ENCODE data around the gene TOMT. TPM values are rescaled to one million over a fixed set of nuclear protein-coding genes. Genes with fewer than 3 reads are reported as not detected.

The TOMT gene
- total RNA-seq, 4 donors from 2014 or later = not detected

GRCh38 chr11:72085621-72086351 is 19.9 kb upstream of the TOMT start:
- Histone ChIP-seq H3K27me3 (no peaks in the 10 kb centered on the region), H3K9me3 (no peaks in the 10 kb centered on the region), H3K27ac (no peak overlapping the region), H3K4me3 (no peak overlapping the region), H3K4me1 (peaks cover 29% of the 10 kb centered on the region), H3K36me3 (peaks cover 19% of the 10 kb centered on the region)
- WGBS = 89% methylated on average over 3 of the region's 3 CpGs
- no peak for DNase-seq (ENCODE audit: low spot score in 2 of 2)
- TF ChIP-seq POLR2AphosphoS5 (IDR thresholded peaks at IDR 0.05) (no peak), POLR2A (IDR thresholded peaks at IDR 0.05) (no peak), CTCF (IDR thresholded peaks at IDR 0.05) (no peak), EP300 (IDR thresholded peaks at IDR 0.05) (no peak)

GRCh38 chr11:72088076-72088808 is 17.5 kb upstream of the TOMT start:
- no peak for DNase-seq (ENCODE audit: low spot score in 2 of 2)
- Histone ChIP-seq H3K4me3 (no peak overlapping the region), H3K4me1 (peaks cover 17% of the 10 kb centered on the region), H3K27ac (no peak overlapping the region), H3K27me3 (no peaks in the 10 kb centered on the region), H3K36me3 (peaks cover 19% of the 10 kb centered on the region), H3K9me3 (no peaks in the 10 kb centered on the region)
- WGBS = 71% methylated on average over 4 of the region's 4 CpGs
- TF ChIP-seq EP300 (IDR thresholded peaks at IDR 0.05) = no peak
- TF ChIP-seq POLR2A (IDR thresholded peaks at IDR 0.05) = no peak
- TF ChIP-seq CTCF (IDR thresholded peaks at IDR 0.05) = no peak
- no peak for TF ChIP-seq POLR2AphosphoS5 (IDR thresholded peaks at IDR 0.05)

GRCh38 chr11:72091292-72091691 is 14.4 kb upstream of the TOMT start:
- H3K36me3 ChIP-seq = peaks cover 45% of the 10 kb centered on the region
- 23% methylated on average over 4 of the region's 4 CpGs for WGBS
- H3K4me3 ChIP-seq = no peak overlapping the region
- TF ChIP-seq POLR2AphosphoS5 (IDR thresholded peaks at IDR 0.05) = no peak
- no peak for TF ChIP-seq EP300 (IDR thresholded peaks at IDR 0.05)
- no peak for TF ChIP-seq POLR2A (IDR thresholded peaks at IDR 0.05)
- TF ChIP-seq CTCF (IDR thresholded peaks at IDR 0.05) = peak; percentile 83 to 84
- H3K9me3 ChIP-seq = no peaks in the 10 kb centered on the region
- peak in 1 of 2 donors; percentile 84 for DNase-seq (ENCODE audit: low spot score in 2 of 2)
- H3K4me1 ChIP-seq = peaks cover 12% of the 10 kb centered on the region
- no peaks in the 10 kb centered on the region for H3K27me3 ChIP-seq
- H3K27ac ChIP-seq = no peak overlapping the region

GRCh38 chr11:72098741-72099140 is 7.0 kb upstream of the TOMT start:
- peaks cover 59% of the 10 kb centered on the region for H3K36me3 ChIP-seq
- DNase-seq (ENCODE audit: low spot score in 2 of 2) = no peak
- TF ChIP-seq POLR2AphosphoS5 (IDR thresholded peaks at IDR 0.05) (no peak), EP300 (IDR thresholded peaks at IDR 0.05) (no peak), POLR2A (IDR thresholded peaks at IDR 0.05) (no peak), CTCF (IDR thresholded peaks at IDR 0.05) (no peak)
- H3K4me1 ChIP-seq = peaks cover 45% of the 10 kb centered on the region
- H3K4me3 ChIP-seq = no peak overlapping the region
- no peaks in the 10 kb centered on the region for H3K9me3 ChIP-seq
- H3K27me3 ChIP-seq = no peaks in the 10 kb centered on the region
- no peak overlapping the region for H3K27ac ChIP-seq
- 82% methylated on average over 3 of the region's 3 CpGs for WGBS

- no peaks in the 10 kb centered on the region for H3K9me3 ChIP-seq
- no peak for DNase-seq (ENCODE audit: low spot score in 2 of 2)
- peaks cover 48% of the 10 kb centered on the region for H3K36me3 ChIP-seq
- no peak overlapping the region for H3K4me3 ChIP-seq
- TF ChIP-seq POLR2A (IDR thresholded peaks at IDR 0.05) (no peak), POLR2AphosphoS5 (IDR thresholded peaks at IDR 0.05) (no peak), EP300 (IDR thresholded peaks at IDR 0.05) (no peak), CTCF (IDR thresholded peaks at IDR 0.05) (no peak)
- WGBS = 81% methylated on average over 3 of the region's 3 CpGs
- no peaks in the 10 kb centered on the region for H3K27me3 ChIP-seq
- peaks cover 52% of the 10 kb centered on the region for H3K4me1 ChIP-seq
- H3K27ac ChIP-seq = peak overlapping the region; percentile 9
Measured at GRCh38 chr11:72100009-72100408, 5.7 kb upstream of the TOMT start.

Measured in suprapubic skin (tissue), 4 donors.